HepG2 (cell line): ENCODE measurements around the gene TMEM190.
A peak's percentile ranks its signal among the peaks of the same experiment; 100 is the strongest.

Experiments used
- POLR2AphosphoS5 ChIP-seq: IDR thresholded peaks from 2 replicates; pipeline ENCODE4 v1.6.1; 2012; ENCODE audit warnings: low read depth, low read length
- ZNF280B ChIP-seq: sonication (generic); formaldehyde crosslinking; IDR thresholded peaks from 2 replicates; pipeline ENCODE4 v1.5.0; 2020; ENCODE audit warnings: missing genetic modification reagents, mild to moderate bottlenecking, borderline replicate concordance
- TF ChIP-seq, protein P1 (sequence below): sonication (generic); formaldehyde crosslinking; IDR thresholded peaks from 2 replicates; pipeline ENCODE4 v1.5.0; 2020; ENCODE audit warnings: mild to moderate bottlenecking, missing genetic modification reagents, moderate library complexity

DNA sequence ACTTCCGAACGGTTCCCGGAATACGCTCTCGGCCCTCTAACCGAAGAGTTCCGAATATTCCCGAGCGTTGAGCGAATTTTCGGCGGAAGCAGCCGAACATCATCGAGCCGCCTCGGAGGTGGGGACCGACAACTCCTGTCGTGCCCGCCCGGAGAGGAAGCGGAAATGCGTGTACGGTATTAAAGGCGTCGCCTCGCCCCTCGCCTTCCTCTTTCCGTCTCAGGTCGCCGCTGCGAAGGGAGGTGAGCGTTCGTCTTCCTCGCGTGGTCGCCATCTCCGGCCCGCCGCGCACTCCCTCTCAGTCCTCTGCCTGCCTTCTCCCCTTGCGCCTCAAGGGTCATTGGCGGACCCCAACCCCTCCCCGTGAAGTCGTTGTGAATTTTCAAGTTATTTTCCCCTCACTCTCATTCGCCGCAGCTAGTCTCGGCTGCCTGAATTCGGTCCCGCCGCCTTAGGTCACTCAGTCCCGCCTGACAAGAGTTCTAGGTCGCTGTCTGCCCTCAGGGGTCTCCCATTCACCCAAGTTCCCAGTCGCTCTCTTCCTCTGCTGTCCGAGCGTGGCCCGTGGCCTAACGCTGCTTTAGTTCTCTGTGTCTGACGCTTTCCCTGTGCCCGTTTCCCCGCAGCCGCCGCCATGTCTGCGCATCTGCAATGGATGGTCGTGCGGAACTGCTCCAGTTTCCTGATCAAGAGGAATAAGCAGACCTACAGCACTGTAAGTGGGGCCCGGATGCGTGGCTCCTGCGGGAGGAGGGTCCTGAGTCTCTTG lies 9.3 kb downstream of the TMEM190 start, which contains the start of gene RPL28:
- peak; percentile 16; the same call in 1 of the 2 replicates for TF ChIP-seq ZNF280B
- TF ChIP-seq, protein P1, sequence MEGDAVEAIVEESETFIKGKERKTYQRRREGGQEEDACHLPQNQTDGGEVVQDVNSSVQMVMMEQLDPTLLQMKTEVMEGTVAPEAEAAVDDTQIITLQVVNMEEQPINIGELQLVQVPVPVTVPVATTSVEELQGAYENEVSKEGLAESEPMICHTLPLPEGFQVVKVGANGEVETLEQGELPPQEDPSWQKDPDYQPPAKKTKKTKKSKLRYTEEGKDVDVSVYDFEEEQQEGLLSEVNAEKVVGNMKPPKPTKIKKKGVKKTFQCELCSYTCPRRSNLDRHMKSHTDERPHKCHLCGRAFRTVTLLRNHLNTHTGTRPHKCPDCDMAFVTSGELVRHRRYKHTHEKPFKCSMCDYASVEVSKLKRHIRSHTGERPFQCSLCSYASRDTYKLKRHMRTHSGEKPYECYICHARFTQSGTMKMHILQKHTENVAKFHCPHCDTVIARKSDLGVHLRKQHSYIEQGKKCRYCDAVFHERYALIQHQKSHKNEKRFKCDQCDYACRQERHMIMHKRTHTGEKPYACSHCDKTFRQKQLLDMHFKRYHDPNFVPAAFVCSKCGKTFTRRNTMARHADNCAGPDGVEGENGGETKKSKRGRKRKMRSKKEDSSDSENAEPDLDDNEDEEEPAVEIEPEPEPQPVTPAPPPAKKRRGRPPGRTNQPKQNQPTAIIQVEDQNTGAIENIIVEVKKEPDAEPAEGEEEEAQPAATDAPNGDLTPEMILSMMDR (CRISPR knock-in tag): no peak; the same call in 1 of the 2 replicates
- TF ChIP-seq POLR2AphosphoS5: peak; percentile 100
